Activated T-cell treated with anti-CD3 and anti-CD28 coated beads, Interleukin-2, amount 50 U/mL, for 72 hours (primary cell): ENCODE data around the gene RBMS3. TPM values are rescaled to one million over a fixed set of nuclear protein-coding genes. Genes with fewer than 3 reads are reported as not detected.

Source experiments
- ATAC-seq, 2 donors: fragments of 150-1000 bp; cut with Tn5 transposase; replicated peaks in 1 of 2; 2 replicates each; pipeline ENCODE4 v1.10.0; 2021; ENCODE audit warnings: moderate library complexity in 2 of 2, mild to moderate bottlenecking in 1 of 2
- DNase-seq, 2 donors: peaks; one replicate each; pipeline ENCODE4 v3.0.0; 2021 to 2022; ENCODE audit warnings: mixed read lengths in 1 of 2
- H3K27ac Mint-ChIP-seq: one replicate; pipeline ENCODE4 v1.8.0; 2022; ENCODE audit warnings: mild to moderate bottlenecking, moderate library complexity, mixed read lengths
- H3K27me3 Mint-ChIP-seq: one replicate; pipeline ENCODE4 v1.8.0; 2022; ENCODE audit warnings: low read depth, mixed read lengths
- H3K36me3 Mint-ChIP-seq, 2 donors: one replicate each; pipeline ENCODE4 v1.8.0; 2022; ENCODE audit warnings: mixed read lengths in 2 of 2, mild to moderate bottlenecking in 1 of 2; ENCODE audit not compliant: insufficient read depth in 2 of 2
- H3K4me1 Mint-ChIP-seq: one replicate; pipeline ENCODE4 v1.8.0; 2022; ENCODE audit warnings: low read depth, mixed read lengths
- H3K4me3 Mint-ChIP-seq, 2 donors: one replicate each; pipeline ENCODE4 v1.8.0; 2022; ENCODE audit warnings: mild to moderate bottlenecking in 2 of 2, mixed read lengths in 2 of 2, moderate library complexity in 2 of 2
- H3K9me3 Mint-ChIP-seq, 2 donors: one replicate each; pipeline ENCODE4 v1.8.0; 2022; ENCODE audit warnings: mixed read lengths in 2 of 2
- total RNA-seq, 2 donors: library from RNA; stranded (reverse); gene quantifications; one replicate each; pipeline ENCODE4 v1.2.3, GENCODE V29; 2022

RBMS3 gene
- total RNA-seq, 2 donors from 2014 or later, result 2.5 to 3.0 TPM

GRCh38 chr3:29567501-29567900 is 286.6 kb downstream of the RBMS3 start:
- no peaks in the 10 kb centered on the region for H3K36me3 Mint-ChIP-seq
- no peak for ATAC-seq
- peaks cover 0 to 1% of the 10 kb centered on the region in 2 donors for H3K9me3 Mint-ChIP-seq
- no peaks in the 10 kb centered on the region for H3K4me1 Mint-ChIP-seq
- H3K27me3 Mint-ChIP-seq, result no peaks in the 10 kb centered on the region
- no peak overlapping the region for H3K4me3 Mint-ChIP-seq
- H3K27ac Mint-ChIP-seq, result no peak overlapping the region
- no peak for DNase-seq

GRCh38 chr3:29568355-29568754 is 287.5 kb downstream of the RBMS3 start:
- peaks cover 0 to 1% of the 10 kb centered on the region in 2 donors for H3K9me3 Mint-ChIP-seq
- no peak for DNase-seq
- H3K36me3 Mint-ChIP-seq, result no peaks in the 10 kb centered on the region
- no peaks in the 10 kb centered on the region for H3K27me3 Mint-ChIP-seq
- no peak for ATAC-seq
- H3K4me3 Mint-ChIP-seq, result no peak overlapping the region
- H3K4me1 Mint-ChIP-seq, result no peaks in the 10 kb centered on the region
- H3K27ac Mint-ChIP-seq, result no peak overlapping the region

- DNase-seq (no peak), ATAC-seq (no peak)
- H3K27me3 Mint-ChIP-seq, result no peaks in the 10 kb centered on the region
- no peak overlapping the region for H3K4me3 Mint-ChIP-seq
- no peaks in the 10 kb centered on the region for H3K4me1 Mint-ChIP-seq
- H3K9me3 Mint-ChIP-seq, result peaks cover 1% of the 10 kb centered on the region in 2 donors
- H3K27ac Mint-ChIP-seq, result no peak overlapping the region
- no peaks in the 10 kb centered on the region for H3K36me3 Mint-ChIP-seq
Observed at GRCh38 chr3:29576181-29576580, 295.3 kb downstream of the RBMS3 start.

- Mint-ChIP-seq H3K4me1 (no peaks in the 10 kb centered on the region), H3K9me3 (peaks cover 1% of the 10 kb centered on the region in 2 donors), H3K36me3 (no peaks in the 10 kb centered on the region), H3K27ac (no peak overlapping the region), H3K4me3 (no peak overlapping the region), H3K27me3 (no peaks in the 10 kb centered on the region)
- DNase-seq (no peak), ATAC-seq (no peak)
Observed at GRCh38 chr3:29576675-29577074, 295.8 kb downstream of the RBMS3 start.

GRCh38 chr3:29577250-29577649 is 296.4 kb downstream of the RBMS3 start:
- peaks cover 0 to 1% of the 10 kb centered on the region in 2 donors for H3K9me3 Mint-ChIP-seq
- no peak overlapping the region for H3K27ac Mint-ChIP-seq
- DNase-seq (no peak), ATAC-seq (no peak)
- no peaks in the 10 kb centered on the region for H3K4me1 Mint-ChIP-seq
- no peaks in the 10 kb centered on the region for H3K27me3 Mint-ChIP-seq
- H3K4me3 Mint-ChIP-seq, result no peak overlapping the region
- no peaks in the 10 kb centered on the region for H3K36me3 Mint-ChIP-seq

GRCh38 chr3:29581311-29581710 is 300.4 kb downstream of the RBMS3 start:
- ATAC-seq, result no peak
- H3K27ac Mint-ChIP-seq, result no peak overlapping the region
- no peaks in the 10 kb centered on the region for H3K4me1 Mint-ChIP-seq
- no peak overlapping the region for H3K4me3 Mint-ChIP-seq
- no peaks in the 10 kb centered on the region for H3K9me3 Mint-ChIP-seq
- no peak for DNase-seq
- H3K27me3 Mint-ChIP-seq, result no peaks in the 10 kb centered on the region
- no peaks in the 10 kb centered on the region for H3K36me3 Mint-ChIP-seq

GRCh38 chr3:29582273-29582672 is 301.4 kb downstream of the RBMS3 start:
- H3K4me1 Mint-ChIP-seq, result no peaks in the 10 kb centered on the region
- no peak for DNase-seq
- no peaks in the 10 kb centered on the region for H3K27me3 Mint-ChIP-seq
- no peak overlapping the region for H3K27ac Mint-ChIP-seq
- no peak for ATAC-seq
- no peaks in the 10 kb centered on the region for H3K36me3 Mint-ChIP-seq
- H3K4me3 Mint-ChIP-seq, result no peak overlapping the region
- no peaks in the 10 kb centered on the region for H3K9me3 Mint-ChIP-seq

- Mint-ChIP-seq H3K4me3 (no peak overlapping the region), H3K27ac (no peak overlapping the region)
- DNase-seq, result no peak
Observed at GRCh38 chr3:29583861-29584260, 303.0 kb downstream of the RBMS3 start.

GRCh38 chr3:29585368-29585767 is 304.5 kb downstream of the RBMS3 start:
- H3K4me1 Mint-ChIP-seq, result no peaks in the 10 kb centered on the region
- no peak overlapping the region for H3K4me3 Mint-ChIP-seq
- no peak overlapping the region for H3K27ac Mint-ChIP-seq
- H3K27me3 Mint-ChIP-seq, result no peaks in the 10 kb centered on the region
- ATAC-seq, result no peak
- no peaks in the 10 kb centered on the region for H3K9me3 Mint-ChIP-seq
- no peaks in the 10 kb centered on the region for H3K36me3 Mint-ChIP-seq
- no peak for DNase-seq

More at GRCh38 chr3:29583861-29584260, 303.0 kb downstream of the RBMS3 start:
- Mint-ChIP-seq H3K36me3 (no peaks in the 10 kb centered on the region), H3K4me1 (no peaks in the 10 kb centered on the region), H3K27me3 (no peaks in the 10 kb centered on the region), H3K9me3 (no peaks in the 10 kb centered on the region)
- ATAC-seq, result no peak

GRCh38 chr3:29587340-29587739 is 306.5 kb downstream of the RBMS3 start:
- DNase-seq (no peak), ATAC-seq (no peak)
- no peak overlapping the region for H3K4me3 Mint-ChIP-seq
- no peaks in the 10 kb centered on the region for H3K36me3 Mint-ChIP-seq
- H3K4me1 Mint-ChIP-seq, result no peaks in the 10 kb centered on the region
- H3K9me3 Mint-ChIP-seq, result no peaks in the 10 kb centered on the region
- no peak overlapping the region for H3K27ac Mint-ChIP-seq
- H3K27me3 Mint-ChIP-seq, result no peaks in the 10 kb centered on the region

- Mint-ChIP-seq H3K27me3 (no peaks in the 10 kb centered on the region), H3K4me1 (no peaks in the 10 kb centered on the region), H3K4me3 (no peak overlapping the region), H3K36me3 (no peaks in the 10 kb centered on the region), H3K9me3 (peaks cover 0 to 2% of the 10 kb centered on the region in 2 donors), H3K27ac (no peak overlapping the region)
- DNase-seq (no peak), ATAC-seq (no peak)
Observed at GRCh38 chr3:29590012-29590411, 309.1 kb downstream of the RBMS3 start.

- H3K27me3 Mint-ChIP-seq, result no peaks in the 10 kb centered on the region
Observed at GRCh38 chr3:29590461-29590860, 309.6 kb downstream of the RBMS3 start.

GRCh38 chr3:29591579-29591978 is 310.7 kb downstream of the RBMS3 start:
- H3K4me1 Mint-ChIP-seq, result no peaks in the 10 kb centered on the region
- peaks cover 0 to 2% of the 10 kb centered on the region in 2 donors for H3K9me3 Mint-ChIP-seq
- ATAC-seq (no peak), DNase-seq (no peak)
- H3K27ac Mint-ChIP-seq, result no peak overlapping the region
- no peaks in the 10 kb centered on the region for H3K36me3 Mint-ChIP-seq
- no peak overlapping the region for H3K4me3 Mint-ChIP-seq
- H3K27me3 Mint-ChIP-seq, result no peaks in the 10 kb centered on the region

More at GRCh38 chr3:29590461-29590860, 309.6 kb downstream of the RBMS3 start:
- Mint-ChIP-seq H3K36me3 (no peaks in the 10 kb centered on the region), H3K9me3 (peaks cover 0 to 2% of the 10 kb centered on the region in 2 donors), H3K4me3 (no peak overlapping the region), H3K27ac (no peak overlapping the region), H3K4me1 (no peaks in the 10 kb centered on the region)
- DNase-seq (no peak), ATAC-seq (no peak)

- DNase-seq (no peak), ATAC-seq (no peak)
- H3K4me3 Mint-ChIP-seq, result no peak overlapping the region
- H3K27me3 Mint-ChIP-seq, result no peaks in the 10 kb centered on the region
- H3K4me1 Mint-ChIP-seq, result no peaks in the 10 kb centered on the region
- no peak overlapping the region for H3K27ac Mint-ChIP-seq
- H3K9me3 Mint-ChIP-seq, result peaks cover 0 to 2% of the 10 kb centered on the region in 2 donors
- H3K36me3 Mint-ChIP-seq, result no peaks in the 10 kb centered on the region
Observed at GRCh38 chr3:29593802-29594201, 312.9 kb downstream of the RBMS3 start.
